ENCODE data around the gene LIMD2.
A peak's percentile ranks its signal among the peaks of the same experiment; 100 is the strongest.

The LIMD2 gene

DNA sequence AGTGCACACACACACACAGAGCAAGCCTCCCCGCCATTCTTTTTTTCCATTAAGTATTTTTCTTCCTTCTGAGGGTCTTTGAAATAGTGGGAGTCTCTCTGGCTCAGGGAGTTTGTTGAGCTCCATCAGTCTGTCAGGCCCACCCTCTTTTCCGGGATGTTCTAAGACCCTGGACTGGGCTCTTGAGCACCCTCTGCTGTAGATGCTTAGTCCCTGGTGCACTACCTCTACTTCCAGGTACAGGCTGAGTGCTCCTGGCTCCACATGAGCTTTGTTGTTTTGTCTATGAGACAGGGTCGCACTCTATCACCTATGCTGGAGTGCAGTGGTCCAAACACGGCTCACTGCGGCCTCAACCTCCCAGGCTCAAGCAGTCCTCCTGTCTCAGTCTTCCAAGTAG is 20.7 kb downstream of the LIMD2 start:
- H3K9me3 Mint-ChIP-seq, result no peaks in the 10 kb centered on the region
- no peak overlapping the region for H3K27ac Mint-ChIP-seq
- H3K4me3 Mint-ChIP-seq, result no peak overlapping the region
- H3K4me1 Mint-ChIP-seq (ENCODE audit: low read depth), result peaks cover 6% of the 10 kb centered on the region
- H3K27me3 Mint-ChIP-seq (ENCODE audit: low read depth), result no peaks in the 10 kb centered on the region
- peaks cover 15% of the 10 kb centered on the region for H3K36me3 Mint-ChIP-seq (ENCODE audit: low read depth)

GRCh38 chr17:63676584-63676983 is 23.3 kb downstream of the LIMD2 start:
- H3K9me3 Mint-ChIP-seq, result no peaks in the 10 kb centered on the region
- no peak overlapping the region for H3K27ac Mint-ChIP-seq
- no peaks in the 10 kb centered on the region for H3K27me3 Mint-ChIP-seq (ENCODE audit: low read depth)
- peaks cover 11% of the 10 kb centered on the region for H3K36me3 Mint-ChIP-seq (ENCODE audit: low read depth)
- H3K4me1 Mint-ChIP-seq (ENCODE audit: low read depth), result peaks cover 7% of the 10 kb centered on the region
- H3K4me3 Mint-ChIP-seq, result no peak overlapping the region

DNA sequence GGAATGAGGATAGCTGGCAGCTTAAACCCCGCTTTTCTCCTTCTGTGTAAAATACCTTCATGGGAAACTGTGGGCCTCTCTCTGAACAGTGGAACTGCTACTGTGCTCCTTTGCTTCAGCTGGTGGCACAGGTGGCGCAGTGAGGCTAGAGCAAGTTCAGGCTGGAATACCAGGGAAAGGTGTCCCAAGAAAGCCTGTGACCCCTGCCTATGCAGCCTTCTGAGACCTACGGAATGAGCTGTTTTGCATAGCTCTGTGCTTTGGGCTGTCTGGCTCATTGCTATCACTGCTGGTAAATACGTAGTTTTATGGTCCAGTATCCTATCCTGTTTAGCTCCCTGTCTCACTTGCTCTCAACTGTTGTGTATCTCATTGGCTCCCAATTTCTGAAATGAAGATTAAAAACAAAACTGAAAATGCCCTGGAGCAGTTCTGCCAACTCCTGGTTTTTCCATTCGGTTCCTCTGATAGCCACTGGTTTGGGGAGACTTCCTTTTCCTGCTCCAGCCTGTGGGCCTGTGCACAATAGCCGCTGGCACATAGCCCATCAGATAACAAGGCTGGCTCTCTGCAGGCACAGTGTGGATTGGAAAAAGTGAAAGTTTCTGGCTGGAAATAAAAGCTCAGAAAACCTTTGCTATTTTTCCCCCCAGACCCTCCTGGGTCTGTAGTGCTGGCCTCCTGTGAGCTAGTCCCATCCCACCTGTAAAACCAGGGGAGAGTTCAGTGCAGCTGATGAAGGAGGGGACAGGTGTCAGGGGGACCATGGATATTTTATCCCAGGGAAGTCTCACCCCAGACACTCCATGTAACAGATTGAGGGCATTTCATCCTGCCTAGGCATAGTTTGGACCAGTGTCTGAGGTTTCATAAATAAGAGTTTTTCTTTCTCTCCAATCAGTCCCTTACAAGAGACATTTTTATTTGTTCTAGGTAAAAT is 24.0 kb downstream of the LIMD2 start:
- H3K4me3 Mint-ChIP-seq, result no peak overlapping the region
- peaks cover 11% of the 10 kb centered on the region for H3K36me3 Mint-ChIP-seq (ENCODE audit: low read depth)
- H3K9me3 Mint-ChIP-seq, result no peaks in the 10 kb centered on the region
- no peak overlapping the region for H3K27ac Mint-ChIP-seq
- H3K4me1 Mint-ChIP-seq (ENCODE audit: low read depth), result peaks cover 7% of the 10 kb centered on the region
- no peaks in the 10 kb centered on the region for H3K27me3 Mint-ChIP-seq (ENCODE audit: low read depth)

GRCh38 chr17:63675231-63675606 is 24.7 kb downstream of the LIMD2 start:
- Mint-ChIP-seq H3K9me3 (no peaks in the 10 kb centered on the region), H3K27me3 (ENCODE audit: low read depth) (no peaks in the 10 kb centered on the region), H3K36me3 (ENCODE audit: low read depth) (peaks cover 15% of the 10 kb centered on the region), H3K4me3 (no peak overlapping the region), H3K4me1 (ENCODE audit: low read depth) (peaks cover 7% of the 10 kb centered on the region), H3K27ac (no peak overlapping the region)

DNA sequence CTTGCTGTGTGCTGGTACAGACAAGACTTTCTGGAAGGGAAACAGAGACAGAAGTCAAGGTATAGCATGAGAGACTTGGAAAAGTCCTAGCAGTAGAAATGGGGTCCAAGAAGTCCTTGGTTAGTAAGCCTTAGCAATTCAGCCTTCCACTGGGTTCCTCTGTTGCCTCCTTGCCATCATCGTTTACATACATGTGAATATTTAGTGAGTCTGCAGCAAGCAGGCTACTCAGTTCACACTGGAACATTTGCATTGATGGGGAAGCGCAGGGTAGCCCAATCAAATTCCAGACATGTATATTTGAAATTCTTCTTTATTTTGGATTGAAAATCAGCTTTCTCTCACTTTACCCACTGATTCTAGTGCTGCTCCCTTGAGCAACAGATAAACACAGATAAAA is 27.1 kb downstream of the LIMD2 start:
- Mint-ChIP-seq H3K4me3 (no peak overlapping the region), H3K9me3 (no peaks in the 10 kb centered on the region), H3K27ac (no peak overlapping the region), H3K4me1 (ENCODE audit: low read depth) (peaks cover 4% of the 10 kb centered on the region), H3K36me3 (ENCODE audit: low read depth) (peaks cover 22% of the 10 kb centered on the region), H3K27me3 (ENCODE audit: low read depth) (no peaks in the 10 kb centered on the region)

- H3K27ac Mint-ChIP-seq, result peak overlapping the region; percentile 83
- H3K4me3 Mint-ChIP-seq, result peak overlapping the region; percentile 38
- peaks cover 25% of the 10 kb centered on the region for H3K36me3 Mint-ChIP-seq (ENCODE audit: low read depth)
- H3K4me1 Mint-ChIP-seq (ENCODE audit: low read depth), result peaks cover 12% of the 10 kb centered on the region
- H3K9me3 Mint-ChIP-seq, result no peaks in the 10 kb centered on the region
- no peaks in the 10 kb centered on the region for H3K27me3 Mint-ChIP-seq (ENCODE audit: low read depth)
Measured at GRCh38 chr17:63665527-63666214, 34.3 kb downstream of the LIMD2 start.

GRCh38 chr17:63659850-63660249 is 40.1 kb downstream of the LIMD2 start:
- no peak overlapping the region for H3K27ac Mint-ChIP-seq
- no peak overlapping the region for H3K4me3 Mint-ChIP-seq
- no peaks in the 10 kb centered on the region for H3K27me3 Mint-ChIP-seq (ENCODE audit: low read depth)
- H3K9me3 Mint-ChIP-seq, result no peaks in the 10 kb centered on the region
- H3K36me3 Mint-ChIP-seq (ENCODE audit: low read depth), result peaks cover 22% of the 10 kb centered on the region
- peaks cover 4% of the 10 kb centered on the region for H3K4me1 Mint-ChIP-seq (ENCODE audit: low read depth)

- H3K4me1 Mint-ChIP-seq (ENCODE audit: low read depth), result no peaks in the 10 kb centered on the region
- H3K9me3 Mint-ChIP-seq, result no peaks in the 10 kb centered on the region
- no peak overlapping the region for H3K27ac Mint-ChIP-seq
- no peak overlapping the region for H3K4me3 Mint-ChIP-seq
- H3K36me3 Mint-ChIP-seq (ENCODE audit: low read depth), result peaks cover 23% of the 10 kb centered on the region
- H3K27me3 Mint-ChIP-seq (ENCODE audit: low read depth), result no peaks in the 10 kb centered on the region
Measured at GRCh38 chr17:63658366-63658765, 41.6 kb downstream of the LIMD2 start.

GRCh38 chr17:63657786-63658185 is 42.1 kb downstream of the LIMD2 start:
- Mint-ChIP-seq H3K4me3 (no peak overlapping the region), H3K27me3 (ENCODE audit: low read depth) (no peaks in the 10 kb centered on the region), H3K4me1 (ENCODE audit: low read depth) (no peaks in the 10 kb centered on the region), H3K9me3 (no peaks in the 10 kb centered on the region), H3K27ac (no peak overlapping the region), H3K36me3 (ENCODE audit: low read depth) (peaks cover 27% of the 10 kb centered on the region)

GRCh38 chr17:63653050-63653449 is 46.9 kb downstream of the LIMD2 start:
- Mint-ChIP-seq H3K9me3 (no peaks in the 10 kb centered on the region), H3K27ac (no peak overlapping the region), H3K36me3 (ENCODE audit: low read depth) (peaks cover 28% of the 10 kb centered on the region), H3K27me3 (ENCODE audit: low read depth) (no peaks in the 10 kb centered on the region), H3K4me1 (ENCODE audit: low read depth) (peaks cover 4% of the 10 kb centered on the region), H3K4me3 (no peak overlapping the region)

DNA sequence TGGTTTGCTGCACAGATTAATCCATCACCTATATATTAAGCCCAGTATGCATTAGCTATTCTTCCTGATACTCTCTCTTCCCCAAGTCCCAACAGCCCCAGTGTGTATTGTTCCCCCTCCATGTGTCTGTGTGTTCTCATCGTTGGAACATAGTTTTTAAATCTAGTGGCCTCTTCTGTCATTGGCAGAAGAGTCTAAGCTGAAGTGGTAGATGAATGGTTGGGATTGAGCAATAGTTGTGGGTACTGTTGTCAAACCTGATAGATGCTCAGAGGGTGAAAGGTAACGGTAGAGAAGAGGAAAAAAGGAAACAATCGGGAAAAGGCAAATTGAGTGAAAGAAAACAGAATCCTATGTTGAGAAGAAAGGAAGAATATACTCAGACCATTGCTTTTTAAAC is 47.8 kb downstream of the LIMD2 start:
- H3K27ac Mint-ChIP-seq, result no peak overlapping the region
- no peak overlapping the region for H3K4me3 Mint-ChIP-seq
- H3K4me1 Mint-ChIP-seq (ENCODE audit: low read depth), result peaks cover 4% of the 10 kb centered on the region

GRCh38 chr17:63649813-63650212 is 50.1 kb downstream of the LIMD2 start:
- Mint-ChIP-seq H3K9me3 (no peaks in the 10 kb centered on the region), H3K4me3 (no peak overlapping the region), H3K27ac (no peak overlapping the region), H3K36me3 (ENCODE audit: low read depth) (peaks cover 36% of the 10 kb centered on the region), H3K27me3 (ENCODE audit: low read depth) (no peaks in the 10 kb centered on the region), H3K4me1 (ENCODE audit: low read depth) (peaks cover 11% of the 10 kb centered on the region)

More for the DNA sequence above, 47.8 kb downstream of the LIMD2 start:
- H3K9me3 Mint-ChIP-seq, result no peaks in the 10 kb centered on the region
- H3K27me3 Mint-ChIP-seq (ENCODE audit: low read depth), result no peaks in the 10 kb centered on the region
- H3K36me3 Mint-ChIP-seq (ENCODE audit: low read depth), result peaks cover 25% of the 10 kb centered on the region

GRCh38 chr17:63647936-63648335 is 52.0 kb downstream of the LIMD2 start:
- Mint-ChIP-seq H3K4me3 (no peak overlapping the region), H3K36me3 (ENCODE audit: low read depth) (peaks cover 31% of the 10 kb centered on the region), H3K4me1 (ENCODE audit: low read depth) (peaks cover 11% of the 10 kb centered on the region), H3K27ac (no peak overlapping the region), H3K27me3 (ENCODE audit: low read depth) (no peaks in the 10 kb centered on the region), H3K9me3 (no peaks in the 10 kb centered on the region)

DNA sequence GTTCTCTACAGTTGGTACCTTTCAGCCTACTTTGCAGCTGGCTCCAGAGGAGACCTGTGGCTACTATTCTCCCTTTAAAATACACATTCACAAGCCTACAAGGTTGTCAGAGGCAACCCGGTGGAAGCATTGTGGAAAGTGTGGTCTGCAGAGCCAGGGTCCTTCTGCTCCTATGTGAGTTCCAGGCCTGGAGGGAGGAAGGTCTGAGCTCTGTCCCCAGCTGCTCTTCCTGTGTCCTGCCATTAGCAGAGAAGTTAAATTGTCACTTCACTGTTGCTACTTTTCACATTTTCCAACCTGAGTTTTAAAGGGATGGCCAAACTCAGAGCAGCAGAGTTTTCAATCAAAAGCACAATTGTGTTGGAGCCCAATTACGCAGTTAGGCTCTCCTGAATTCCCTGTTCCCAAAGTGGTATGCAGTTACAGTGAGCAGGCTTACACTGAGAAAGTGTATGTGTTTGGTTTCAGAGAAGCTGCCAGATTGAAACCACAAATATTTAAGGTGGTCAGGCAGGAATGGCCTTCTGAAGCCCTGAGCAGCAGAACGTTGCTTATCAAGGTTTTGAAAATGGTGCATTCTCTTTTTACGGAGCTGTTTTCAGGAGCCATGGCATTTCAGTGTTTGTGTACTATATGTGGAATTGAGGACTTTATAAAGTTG is 52.7 kb downstream of the LIMD2 start:
- Mint-ChIP-seq H3K36me3 (ENCODE audit: low read depth) (peaks cover 24% of the 10 kb centered on the region), H3K4me1 (ENCODE audit: low read depth) (peaks cover 11% of the 10 kb centered on the region), H3K9me3 (no peaks in the 10 kb centered on the region), H3K4me3 (no peak overlapping the region), H3K27me3 (ENCODE audit: low read depth) (no peaks in the 10 kb centered on the region), H3K27ac (no peak overlapping the region)

DNA sequence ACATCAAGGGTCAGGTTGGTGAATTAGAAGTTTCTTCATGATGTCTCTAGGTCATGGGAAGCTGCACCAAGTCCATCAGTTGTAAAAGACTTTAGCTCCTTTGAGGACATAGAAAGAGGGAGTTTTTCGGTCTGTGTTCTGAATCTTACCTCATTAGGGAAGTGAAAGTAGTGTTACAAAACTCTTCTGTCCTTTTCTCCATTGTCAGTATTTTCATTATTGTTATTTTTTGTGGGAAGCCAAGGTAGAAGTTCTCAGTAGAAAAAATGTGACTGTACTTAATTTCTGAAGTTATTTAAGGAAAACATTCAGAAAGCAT is 53.5 kb downstream of the LIMD2 start:
- Mint-ChIP-seq H3K27me3 (ENCODE audit: low read depth) (no peaks in the 10 kb centered on the region), H3K9me3 (no peaks in the 10 kb centered on the region), H3K4me1 (ENCODE audit: low read depth) (peaks cover 11% of the 10 kb centered on the region), H3K27ac (peak overlapping the region; percentile 53), H3K4me3 (no peak overlapping the region), H3K36me3 (ENCODE audit: low read depth) (peaks cover 21% of the 10 kb centered on the region)
